NCI-H2196 (cell line): ENCODE data around the gene DOCK1.

Experiments used
- DNase-seq: peaks from one replicate; lab custom pipeline; 2025; ENCODE audit not compliant: unreplicated experiment; lab: John Stamatoyannopoulos, UW

DOCK1 gene

GRCh38 chr10:127332631-127333030 is 427.4 kb downstream of the DOCK1 start:
- no peak for DNase-seq

GRCh38 chr10:127337801-127338200 is 432.6 kb downstream of the DOCK1 start:
- no peak for DNase-seq

- DNase-seq: no peak
These were observed 433.3 kb downstream of the DOCK1 start for GRCh38 chr10:127338399-127339110.

GRCh38 chr10:127343821-127344220 is 438.6 kb downstream of the DOCK1 start:
- DNase-seq: no peak

GRCh38 chr10:127344346-127344745 is 439.1 kb downstream of the DOCK1 start:
- no peak for DNase-seq

GRCh38 chr10:127345231-127345965 is 440.2 kb downstream of the DOCK1 start:
- no peak for DNase-seq

- no peak for DNase-seq
These were observed 441.4 kb downstream of the DOCK1 start for GRCh38 chr10:127346604-127347003.

GRCh38 chr10:127347202-127347959 is 442.2 kb downstream of the DOCK1 start:
- no peak for DNase-seq

- no peak for DNase-seq
These were observed 444.5 kb downstream of the DOCK1 start for GRCh38 chr10:127349737-127350136.

- DNase-seq: no peak
These were observed 446.3 kb downstream of the DOCK1 start for GRCh38 chr10:127351542-127351941.

- no peak for DNase-seq
These were observed 448.3 kb downstream of the DOCK1 start for GRCh38 chr10:127353544-127353943.

GRCh38 chr10:127354255-127354654 is 449.0 kb downstream of the DOCK1 start:
- no peak for DNase-seq

GRCh38 chr10:127354992-127355391 is 449.8 kb downstream of the DOCK1 start:
- DNase-seq: no peak

- DNase-seq: no peak
These were observed 451.1 kb downstream of the DOCK1 start for GRCh38 chr10:127356360-127356759.

GRCh38 chr10:127357265-127357664 is 452.0 kb downstream of the DOCK1 start:
- no peak for DNase-seq

GRCh38 chr10:127358337-127358736 is 453.1 kb downstream of the DOCK1 start:
- DNase-seq: no peak

- DNase-seq: no peak
These were observed 458.8 kb downstream of the DOCK1 start for GRCh38 chr10:127364034-127364433.

- DNase-seq: no peak
These were observed 462.9 kb downstream of the DOCK1 start for GRCh38 chr10:127368101-127368500.

- no peak for DNase-seq
These were observed 463.7 kb downstream of the DOCK1 start for GRCh38 chr10:127368929-127369328.

GRCh38 chr10:127370601-127371000 is 465.4 kb downstream of the DOCK1 start:
- no peak for DNase-seq

GRCh38 chr10:127372361-127372760 is 467.1 kb downstream of the DOCK1 start:
- no peak for DNase-seq
